Neural cell (in vitro differentiated cells): ENCODE results near the gene LZTS2. TPM values are rescaled to one million over a fixed set of nuclear protein-coding genes. Genes with fewer than 3 reads are reported as not detected.

Experiments
- H2AFZ ChIP-seq: fragments of 200-600, 300-800 bp; sonication (generic), shearing (Covaris generic); 2 replicates; pipeline ENCODE4 v1.6.0; 2014; ENCODE audit warnings: low read depth, mild to moderate bottlenecking, antibody characterized with exemption, low read length, moderate library complexity
- H3F3A ChIP-seq: fragments of 200-600 bp; shearing (Covaris generic); 2 replicates; pipeline ENCODE4 v1.6.1; 2016; ENCODE audit warnings: mild to moderate bottlenecking, moderate library complexity, mixed read lengths, antibody characterized with exemption, low read length; ENCODE audit not compliant: insufficient read depth, poor library complexity, severe bottlenecking
- H3K27ac ChIP-seq: fragments of 200-600, 300-800 bp; sonication (generic), shearing (Covaris generic); 2 replicates; pipeline ENCODE4 v1.5.1; 2014; ENCODE audit warnings: mild to moderate bottlenecking, low read length, moderate library complexity
- H3K27me3 ChIP-seq: fragments of 300-800, 200-600 bp; sonication (generic), shearing (Covaris generic); 2 replicates; pipeline ENCODE4 v1.6.0; 2014; ENCODE audit warnings: mild to moderate bottlenecking, low read depth, low read length, moderate library complexity; ENCODE audit not compliant: insufficient read depth
- H3K36me3 ChIP-seq: fragments of 300-800, 200-600 bp; sonication (generic), shearing (Covaris generic); 2 replicates; pipeline ENCODE4 v1.5.1; 2014; ENCODE audit warnings: mild to moderate bottlenecking, antibody characterized with exemption, low read length, moderate library complexity; ENCODE audit not compliant: insufficient read depth
- H3K4me2 ChIP-seq: fragments of 300-800, 200-600 bp; sonication (generic), shearing (Covaris generic); 2 replicates; pipeline ENCODE4 v1.6.0; 2014; ENCODE audit warnings: mild to moderate bottlenecking, low read length
- H3K4me3 ChIP-seq: fragments of 300-800, 200-600 bp; sonication (generic), shearing (Covaris generic); 2 replicates; pipeline ENCODE4 v1.5.1; 2014; ENCODE audit warnings: mild to moderate bottlenecking, low read length, moderate library complexity
- H3K79me2 ChIP-seq: fragments of 200-600 bp; shearing (Covaris generic); replicated peaks from 2 replicates; pipeline ENCODE4 v1.6.0; 2014; ENCODE audit warnings: mild to moderate bottlenecking, low read length, moderate library complexity; ENCODE audit not compliant: insufficient read depth
- H3K9ac ChIP-seq: fragments of 300-800, 200-600 bp; sonication (generic), shearing (Covaris generic); 2 replicates; pipeline ENCODE4 v1.6.1; 2016; ENCODE audit warnings: mild to moderate bottlenecking, low read length, mixed read lengths
- H3K9me2 ChIP-seq: fragments of 200-600 bp; shearing (Covaris generic); 2 replicates; pipeline ENCODE4 v1.6.1; 2016; ENCODE audit warnings: mild to moderate bottlenecking, low read length, mixed read lengths; ENCODE audit not compliant: insufficient read depth
- H3K9me3 ChIP-seq: fragments of 200-600, 300-800 bp; sonication (generic), shearing (Covaris generic); 2 replicates; pipeline ENCODE4 v1.6.1; 2016; ENCODE audit warnings: mild to moderate bottlenecking, mixed run types, low read length, moderate library complexity, mixed read lengths
- H4K20me1 ChIP-seq: fragments of 200-600 bp; shearing (Covaris generic); 2 replicates; pipeline ENCODE4 v1.6.1; 2016; ENCODE audit warnings: mild to moderate bottlenecking, mixed run types; ENCODE audit not compliant: insufficient read depth
- CTCF ChIP-seq: fragments of 450-650 bp; IDR thresholded peaks from 2 replicates; pipeline ENCODE4 v1.5.1; 2014; ENCODE audit warnings: antibody characterized with exemption, mild to moderate bottlenecking, moderate library complexity; ENCODE audit not compliant: poor library complexity, severe bottlenecking
- EP300 ChIP-seq: fragments of 450-650 bp; conservative IDR thresholded peaks from 2 replicates; pipeline ENCODE4 v1.6.1; 2014; ENCODE audit warnings: antibody characterized with exemption, mild to moderate bottlenecking, moderate library complexity; ENCODE audit not compliant: poor library complexity, severe bottlenecking
- MXI1 ChIP-seq: fragments of 450-650 bp; conservative IDR thresholded peaks from 2 replicates; pipeline ENCODE4 v1.6.1; 2014; ENCODE audit warnings: antibody characterized with exemption, mild to moderate bottlenecking; ENCODE audit not compliant: poor library complexity, severe bottlenecking
- POLR2AphosphoS5 ChIP-seq: IDR thresholded peaks from 2 replicates; pipeline ENCODE4 v1.6.1; 2012
- RAD21 ChIP-seq: fragments of 450-650 bp; conservative IDR thresholded peaks from 2 replicates; pipeline ENCODE4 v1.6.1; 2014; ENCODE audit warnings: antibody characterized with exemption, mild to moderate bottlenecking, moderate library complexity
- REST ChIP-seq: IDR thresholded peaks from 2 replicates; pipeline ENCODE4 v1.6.1; 2012; ENCODE audit warnings: borderline replicate concordance
- TAF1 ChIP-seq: IDR thresholded peaks from 2 replicates; pipeline ENCODE4 v1.6.1; 2012; ENCODE audit warnings: low read depth
- polyA plus RNA-seq: library from polyadenylated mRNA; depleted of rRNA; stranded (reverse); fragments of >200 nt; gene quantifications from 2 replicates; pipeline ENCODE4 v1.2.3, GENCODE V29; 2014

Gene LZTS2
- polyA plus RNA-seq, 1 donor from 2014 or later: 40.1 TPM

GRCh38 chr10:101027106-101027720 is 27.6 kb downstream of the LZTS2 start:
- H3K9ac ChIP-seq: no peak overlapping the region
- H3K27ac ChIP-seq: no peak overlapping the region
- H3K4me3 ChIP-seq: no peak overlapping the region
- H2AFZ ChIP-seq: no peak overlapping the region
- no peaks in the 10 kb centered on the region for H3K9me3 ChIP-seq
- H3K79me2 ChIP-seq: no peaks in the 10 kb centered on the region
- no peaks in the 10 kb centered on the region for H3K36me3 ChIP-seq
- H3K4me2 ChIP-seq: no peak overlapping the region
- H3K9me2 ChIP-seq: no peaks in the 10 kb centered on the region
- H4K20me1 ChIP-seq: no peaks in the 10 kb centered on the region
- no peaks in the 10 kb centered on the region for H3F3A ChIP-seq
- H3K27me3 ChIP-seq: peaks cover 37% of the 10 kb centered on the region
- no peak for TF ChIP-seq CTCF
- no peak for TF ChIP-seq POLR2AphosphoS5
- no peak for TF ChIP-seq EP300
- TF ChIP-seq TAF1: no peak
- TF ChIP-seq MXI1: no peak
- TF ChIP-seq RAD21: no peak

- H3K79me2 ChIP-seq: no peaks in the 10 kb centered on the region
- no peak overlapping the region for H2AFZ ChIP-seq
- H3K9me3 ChIP-seq: no peaks in the 10 kb centered on the region
- H4K20me1 ChIP-seq: no peaks in the 10 kb centered on the region
- H3K4me3 ChIP-seq: no peak overlapping the region
- H3K36me3 ChIP-seq: no peaks in the 10 kb centered on the region
- TF ChIP-seq TAF1: no peak
- no peak for TF ChIP-seq REST
- no peak for TF ChIP-seq RAD21
- TF ChIP-seq EP300: no peak
- H3K27ac ChIP-seq: no peak overlapping the region
- H3K9ac ChIP-seq: no peak overlapping the region
- H3K9me2 ChIP-seq: no peaks in the 10 kb centered on the region
- H3K27me3 ChIP-seq: peaks cover 46% of the 10 kb centered on the region
- no peak overlapping the region for H3K4me2 ChIP-seq
- no peaks in the 10 kb centered on the region for H3F3A ChIP-seq
Observed at GRCh38 chr10:101028446-101029337, 29.1 kb downstream of the LZTS2 start.
